GM12891 (cell line): ENCODE measurements around the gene MED14.

Experiments
- DNase-seq: peaks from one replicate; pipeline ENCODE4 v3.0.0; 2011; ENCODE audit warnings: low spot score; ENCODE audit not compliant: insufficient read length
- FAIRE-seq: peaks from 2 replicates; lab custom pipeline; 2011; peaks lifted over from hg19 to GRCh38; lab: Jason Lieb, UNC
- PAX5 ChIP-seq: IDR thresholded peaks from 2 replicates; pipeline ENCODE4 v1.6.1; 2011; ENCODE audit warnings: low read length, moderate library complexity, mild to moderate bottlenecking; ENCODE audit not compliant: insufficient read depth, severe bottlenecking
- POLR2A ChIP-seq: IDR thresholded peaks from 2 replicates; pipeline ENCODE4 v1.6.1; 2011; ENCODE audit warnings: low read depth, low read length, control low read depth
- POLR2AphosphoS5 ChIP-seq: IDR thresholded peaks from 2 replicates; pipeline ENCODE4 v1.6.1; 2011; ENCODE audit warnings: low read depth, low read length, control low read depth
- POU2F2 ChIP-seq: IDR thresholded peaks from 2 replicates; pipeline ENCODE4 v1.6.1; 2011; ENCODE audit warnings: low read depth, mild to moderate bottlenecking, control low read depth, low read length, moderate library complexity
- SPI1 ChIP-seq: IDR thresholded peaks from 2 replicates; pipeline ENCODE4 v1.6.1; 2011; ENCODE audit warnings: low read depth, low read length, control low read depth
- TAF1 ChIP-seq: IDR thresholded peaks from 2 replicates; pipeline ENCODE4 v1.6.1; 2011; ENCODE audit warnings: low read depth, low read length, control low read depth

The MED14 gene

GRCh38 chrX:40729598-40730584, 5.5 kb downstream of the MED14 start:
- no peak for DNase-seq
- TF ChIP-seq SPI1 (no peak), PAX5 (no peak), POU2F2 (no peak), POLR2A (no peak), TAF1 (no peak), POLR2AphosphoS5 (no peak)
- FAIRE-seq = peak; percentile 82

GRCh38 chrX:40727581-40728252, 7.6 kb downstream of the MED14 start:
- TF ChIP-seq PAX5 (no peak), POLR2A (no peak)
- DNase-seq (no peak), FAIRE-seq (no peak)

GRCh38 chrX:40727093-40727492, 8.2 kb downstream of the MED14 start:
- FAIRE-seq (no peak), DNase-seq (no peak)
- TF ChIP-seq SPI1 (peak; percentile 42), TAF1 (no peak)

- TF ChIP-seq SPI1 (no peak), TAF1 (no peak), PAX5 (no peak), POLR2AphosphoS5 (no peak), POU2F2 (no peak), POLR2A (no peak)
- DNase-seq (no peak), FAIRE-seq (no peak)
These were observed 12.4 kb downstream of the MED14 start for GRCh38 chrX:40722930-40723329.

- FAIRE-seq = no peak
- no peak for DNase-seq
- TF ChIP-seq POLR2A = no peak
- no peak for TF ChIP-seq POLR2AphosphoS5
- TF ChIP-seq PAX5 = no peak
- no peak for TF ChIP-seq TAF1
- no peak for TF ChIP-seq POU2F2
- no peak for TF ChIP-seq SPI1
These were observed 13.7 kb downstream of the MED14 start for GRCh38 chrX:40721489-40722106.

GRCh38 chrX:40720792-40721191, 14.6 kb downstream of the MED14 start:
- FAIRE-seq = no peak
- no peak for DNase-seq
- TF ChIP-seq POU2F2 (no peak), SPI1 (no peak), POLR2A (no peak), POLR2AphosphoS5 (no peak), TAF1 (no peak), PAX5 (no peak)

- DNase-seq (no peak), FAIRE-seq (no peak)
- TF ChIP-seq POLR2A = no peak
- no peak for TF ChIP-seq PAX5
- TF ChIP-seq POU2F2 = no peak
- no peak for TF ChIP-seq POLR2AphosphoS5
- no peak for TF ChIP-seq TAF1
- TF ChIP-seq SPI1 = no peak
These were observed 15.0 kb downstream of the MED14 start for GRCh38 chrX:40720339-40720738.

GRCh38 chrX:40719731-40720130, 15.6 kb downstream of the MED14 start:
- no peak for TF ChIP-seq POLR2AphosphoS5
- no peak for TF ChIP-seq POLR2A
- no peak for TF ChIP-seq TAF1
- FAIRE-seq (peak; percentile 41), DNase-seq (no peak)

GRCh38 chrX:40719218-40719617, 16.1 kb downstream of the MED14 start:
- FAIRE-seq = no peak
- DNase-seq = no peak
- no peak for TF ChIP-seq SPI1
- no peak for TF ChIP-seq POLR2A
- TF ChIP-seq PAX5 = no peak
- TF ChIP-seq POU2F2 = no peak
- no peak for TF ChIP-seq TAF1
- TF ChIP-seq POLR2AphosphoS5 = no peak

- FAIRE-seq = no peak
- TF ChIP-seq TAF1 (no peak), SPI1 (no peak), POU2F2 (no peak), PAX5 (no peak), POLR2AphosphoS5 (no peak), POLR2A (no peak)
- no peak for DNase-seq
These were observed 25.9 kb downstream of the MED14 start for GRCh38 chrX:40709395-40709794.
